Ovary (tissue), 3 donors: Measurements from ENCODE around the gene STPG1.

Experiments
- CTCF ChIP-seq, 3 donors: fragments of 450-650 bp in 2 of 3; fragments of 200-600 bp in 1 of 3; IDR thresholded peaks; one replicate each; pipeline versions ENCODE4 v1.5.1 to v1.8.0; 2016 to 2022; ENCODE audit warnings: antibody characterized with exemption in 3 of 3, mild to moderate bottlenecking in 1 of 3
- POLR2A ChIP-seq: fragments of 450-650 bp; IDR thresholded peaks from one replicate; pipeline ENCODE4 v1.6.1; 2017; ENCODE audit warnings: antibody characterized with exemption, mild to moderate bottlenecking, moderate library complexity
- donor health status: DM: no; HTN: no; CAD: no.

- no peak for TF ChIP-seq CTCF (IDR thresholded peaks at IDR 0.05)
- TF ChIP-seq POLR2A, result no peak
These were observed 49.0 kb downstream of the STPG1 start for GRCh38 chr1:24364605-24364974.
